SU-DHL-6 (cell line): ENCODE measurements around the gene TENM4.

Source experiments
- H2AFZ ChIP-seq: fragments of 200-600 bp; sonication (generic); 2 replicates; pipeline ENCODE4 v1.6.1; 2014; ENCODE audit warnings: low read depth, mild to moderate bottlenecking, moderate library complexity, mixed read lengths, antibody characterized with exemption, low read length; ENCODE audit not compliant: severe bottlenecking
- H3F3A ChIP-seq: fragments of 200-600 bp; shearing (Covaris generic); 2 replicates; pipeline ENCODE4 v1.6.0; 2016; ENCODE audit warnings: antibody characterized with exemption, mild to moderate bottlenecking; ENCODE audit not compliant: insufficient read depth
- H3K27ac ChIP-seq: fragments of 200-600 bp; sonication (generic); 2 replicates; pipeline ENCODE4 v1.5.1; 2016; ENCODE audit warnings: low read depth, mild to moderate bottlenecking, low read length, moderate library complexity, mixed read lengths
- H3K27me3 ChIP-seq: fragments of 200-600 bp; sonication (generic), shearing (Covaris generic); 2 replicates; pipeline ENCODE4 v1.6.0; 2014; ENCODE audit warnings: mild to moderate bottlenecking, low read length
- H3K36me3 ChIP-seq: fragments of 200-600 bp; sonication (generic); 2 replicates; pipeline ENCODE4 v1.6.1; 2014; ENCODE audit warnings: mild to moderate bottlenecking, low read length, mixed read lengths
- H3K4me2 ChIP-seq: fragments of 300-600, 200-600 bp; shearing (Covaris generic), sonication (generic); 2 replicates; pipeline ENCODE4 v1.6.0; 2014; ENCODE audit warnings: low read length, low read depth, mild to moderate bottlenecking; ENCODE audit not compliant: poor library complexity, severe bottlenecking
- H3K4me3 ChIP-seq: fragments of 200-600 bp; sonication (generic); 2 replicates; pipeline ENCODE4 v1.5.1; 2014; ENCODE audit warnings: antibody characterized with exemption, low read length, mild to moderate bottlenecking, mixed read lengths; ENCODE audit not compliant: insufficient read depth, poor library complexity, severe bottlenecking
- H3K79me2 ChIP-seq: fragments of 200-600 bp; sonication (generic); 2 replicates; pipeline ENCODE4 v1.6.1; 2014; ENCODE audit warnings: mild to moderate bottlenecking, low read length, moderate library complexity; ENCODE audit not compliant: insufficient read depth
- H3K9ac ChIP-seq: fragments of 200-600 bp; sonication (generic); 2 replicates; pipeline ENCODE4 v1.7.0; 2014; ENCODE audit warnings: mild to moderate bottlenecking, low read length
- H3K9me2 ChIP-seq: fragments of 200-600 bp; sonication (generic); replicated peaks from 2 replicates; pipeline ENCODE4 v1.6.1; 2014; ENCODE audit warnings: low read length; ENCODE audit not compliant: insufficient read depth
- H3K9me3 ChIP-seq: fragments of 200-600 bp; sonication (generic); 2 replicates; pipeline ENCODE4 v1.6.1; 2014; ENCODE audit warnings: low read length, mixed read lengths; ENCODE audit not compliant: insufficient read depth
- H4K20me1 ChIP-seq: fragments of 200-600 bp; sonication (generic); 2 replicates; pipeline ENCODE4 v1.6.1; 2014; ENCODE audit warnings: low read depth, mild to moderate bottlenecking, antibody characterized with exemption, low read length, moderate library complexity, mixed read lengths
- EZH2phosphoT487 ChIP-seq: fragments of 200-600 bp; sonication (generic), shearing (Covaris generic); conservative IDR thresholded peaks from 2 replicates; pipeline ENCODE4 v1.6.1; 2018; ENCODE audit warnings: mild to moderate bottlenecking, antibody characterized with exemption, low read length, moderate library complexity, mixed read lengths
- TF ChIP-seq, protein P1 (sequence below): fragments of 200-600 bp; sonication (generic); IDR thresholded peaks from one replicate; pipeline ENCODE4 v1.5.1; 2017; ENCODE audit warnings: antibody characterized with exemption, mild to moderate bottlenecking, low read length, moderate library complexity; ENCODE audit not compliant: insufficient read depth, poor library complexity, severe bottlenecking

The TENM4 gene

DNA sequence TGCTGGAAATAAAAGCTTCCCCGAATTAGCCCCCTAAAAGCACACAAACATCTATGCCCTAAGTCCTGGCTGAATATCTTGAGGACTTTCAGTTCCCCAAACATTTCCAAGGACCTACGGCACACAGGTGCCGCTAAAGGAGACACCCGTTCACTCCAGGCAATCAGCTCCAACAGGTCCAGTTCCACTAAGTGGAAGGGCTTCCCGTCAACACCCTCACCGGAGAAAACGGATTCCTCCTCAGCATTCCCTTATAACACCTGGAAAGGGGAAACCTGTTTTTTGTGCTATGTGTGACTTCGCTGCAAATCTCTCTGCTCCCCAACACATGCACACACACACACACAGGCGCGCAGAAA is 3.9 kb downstream of the TENM4 start:
- Histone ChIP-seq H3K4me3 (no peak overlapping the region), H3K36me3 (no peaks in the 10 kb centered on the region), H3F3A (no peaks in the 10 kb centered on the region), H3K9me3 (no peaks in the 10 kb centered on the region), H3K9ac (no peak overlapping the region), H3K27me3 (no peaks in the 10 kb centered on the region), H2AFZ (no peak overlapping the region), H3K79me2 (no peaks in the 10 kb centered on the region), H3K9me2 (no peaks in the 10 kb centered on the region), H3K27ac (no peak overlapping the region), H3K4me2 (no peak overlapping the region), H4K20me1 (no peaks in the 10 kb centered on the region)
- TF ChIP-seq, protein P1, sequence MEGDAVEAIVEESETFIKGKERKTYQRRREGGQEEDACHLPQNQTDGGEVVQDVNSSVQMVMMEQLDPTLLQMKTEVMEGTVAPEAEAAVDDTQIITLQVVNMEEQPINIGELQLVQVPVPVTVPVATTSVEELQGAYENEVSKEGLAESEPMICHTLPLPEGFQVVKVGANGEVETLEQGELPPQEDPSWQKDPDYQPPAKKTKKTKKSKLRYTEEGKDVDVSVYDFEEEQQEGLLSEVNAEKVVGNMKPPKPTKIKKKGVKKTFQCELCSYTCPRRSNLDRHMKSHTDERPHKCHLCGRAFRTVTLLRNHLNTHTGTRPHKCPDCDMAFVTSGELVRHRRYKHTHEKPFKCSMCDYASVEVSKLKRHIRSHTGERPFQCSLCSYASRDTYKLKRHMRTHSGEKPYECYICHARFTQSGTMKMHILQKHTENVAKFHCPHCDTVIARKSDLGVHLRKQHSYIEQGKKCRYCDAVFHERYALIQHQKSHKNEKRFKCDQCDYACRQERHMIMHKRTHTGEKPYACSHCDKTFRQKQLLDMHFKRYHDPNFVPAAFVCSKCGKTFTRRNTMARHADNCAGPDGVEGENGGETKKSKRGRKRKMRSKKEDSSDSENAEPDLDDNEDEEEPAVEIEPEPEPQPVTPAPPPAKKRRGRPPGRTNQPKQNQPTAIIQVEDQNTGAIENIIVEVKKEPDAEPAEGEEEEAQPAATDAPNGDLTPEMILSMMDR = no peak
- TF ChIP-seq EZH2phosphoT487 = no peak

DNA sequence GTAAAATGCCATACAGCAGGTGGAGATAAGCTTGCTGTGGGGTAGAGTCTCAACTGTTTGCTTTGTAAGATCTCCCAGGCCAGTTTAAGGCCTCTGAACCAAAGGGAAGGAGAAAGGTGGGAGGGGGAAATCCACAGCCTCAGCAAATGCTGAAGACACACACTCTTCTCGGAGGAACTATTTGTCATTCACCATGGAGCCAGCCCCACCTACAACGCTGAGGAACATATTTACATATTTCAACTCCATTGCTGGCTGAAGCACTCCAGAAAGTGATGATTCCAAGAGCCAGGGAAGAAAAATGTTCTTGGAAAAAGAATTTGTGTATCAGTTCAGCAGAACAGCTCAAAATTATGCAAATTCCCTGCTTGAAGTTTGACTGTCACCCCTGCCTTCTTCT is 6.5 kb downstream of the TENM4 start:
- TF ChIP-seq, protein P1 = no peak
- no peak for TF ChIP-seq EZH2phosphoT487
- no peaks in the 10 kb centered on the region for H3K9me3 ChIP-seq
- no peak overlapping the region for H3K27ac ChIP-seq
- no peaks in the 10 kb centered on the region for H3K79me2 ChIP-seq
- H3K36me3 ChIP-seq = no peaks in the 10 kb centered on the region
- no peaks in the 10 kb centered on the region for H4K20me1 ChIP-seq
- no peak overlapping the region for H3K4me3 ChIP-seq
- H3K9ac ChIP-seq = no peak overlapping the region
- H3F3A ChIP-seq = no peaks in the 10 kb centered on the region
- H2AFZ ChIP-seq = no peak overlapping the region
- H3K4me2 ChIP-seq = no peak overlapping the region
- H3K27me3 ChIP-seq = no peaks in the 10 kb centered on the region
- H3K9me2 ChIP-seq = no peaks in the 10 kb centered on the region

DNA sequence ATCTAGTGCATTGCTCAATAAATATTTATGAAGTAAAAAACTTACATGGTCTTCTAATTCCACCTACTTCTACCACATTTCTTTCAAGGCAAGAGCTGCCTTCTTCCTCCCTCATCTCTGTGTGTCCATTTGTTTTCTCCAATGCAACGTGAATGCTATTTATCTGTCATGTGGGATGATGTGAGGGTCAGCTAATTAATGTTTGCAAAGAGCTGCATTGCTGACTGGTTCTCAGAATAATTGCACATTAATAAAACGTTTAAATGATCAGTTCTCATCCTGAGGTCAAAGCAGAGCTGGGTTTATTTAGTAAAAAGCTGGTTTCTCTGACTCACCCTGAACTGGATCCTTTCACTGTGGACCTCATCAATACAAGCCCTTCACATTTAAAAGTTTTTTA is 8.7 kb downstream of the TENM4 start:
- TF ChIP-seq, protein P1 = no peak
- no peak for TF ChIP-seq EZH2phosphoT487
- no peak overlapping the region for H3K4me3 ChIP-seq
- no peak overlapping the region for H3K9ac ChIP-seq
- no peak overlapping the region for H2AFZ ChIP-seq
- H3K79me2 ChIP-seq = no peaks in the 10 kb centered on the region
- H4K20me1 ChIP-seq = no peaks in the 10 kb centered on the region
- no peaks in the 10 kb centered on the region for H3K36me3 ChIP-seq
- H3K27ac ChIP-seq = no peak overlapping the region
- H3K9me3 ChIP-seq = no peaks in the 10 kb centered on the region
- H3K27me3 ChIP-seq = no peaks in the 10 kb centered on the region
- H3K9me2 ChIP-seq = no peaks in the 10 kb centered on the region
- no peaks in the 10 kb centered on the region for H3F3A ChIP-seq
- H3K4me2 ChIP-seq = no peak overlapping the region

DNA sequence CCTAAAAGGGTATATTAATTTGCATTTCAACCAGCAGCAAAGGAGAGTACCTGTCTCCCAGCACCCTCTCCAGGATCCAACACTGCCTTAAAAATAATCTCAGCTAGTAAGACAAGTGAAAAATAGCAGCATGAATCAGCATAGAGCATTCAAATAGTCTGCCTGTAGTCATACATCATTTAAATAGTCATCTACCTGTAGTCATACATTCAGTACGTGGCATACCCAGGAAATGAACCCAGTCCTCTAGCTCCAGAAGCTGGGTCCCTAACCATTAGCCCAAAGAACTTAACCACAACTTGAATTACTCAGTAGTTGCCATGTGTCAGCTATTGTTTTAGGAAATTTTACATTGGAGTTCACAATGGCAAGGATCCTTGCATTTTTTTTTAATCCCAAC is 9.3 kb downstream of the TENM4 start:
- H3K4me2 ChIP-seq = no peak overlapping the region
- H3K4me3 ChIP-seq = no peak overlapping the region
- H2AFZ ChIP-seq = no peak overlapping the region
- no peak overlapping the region for H3K9ac ChIP-seq
- H3K79me2 ChIP-seq = no peaks in the 10 kb centered on the region
- no peaks in the 10 kb centered on the region for H3F3A ChIP-seq
- TF ChIP-seq EZH2phosphoT487 = no peak
- TF ChIP-seq, protein P1 = no peak
- no peaks in the 10 kb centered on the region for H3K36me3 ChIP-seq
- H3K9me3 ChIP-seq = no peaks in the 10 kb centered on the region
- H3K9me2 ChIP-seq = no peaks in the 10 kb centered on the region
- no peaks in the 10 kb centered on the region for H3K27me3 ChIP-seq
- H3K27ac ChIP-seq = no peak overlapping the region
- no peaks in the 10 kb centered on the region for H4K20me1 ChIP-seq
